Measurements from ENCODE around the gene ACTRT2. TPM values are rescaled to one million over a fixed set of nuclear protein-coding genes. Genes with fewer than 3 reads are reported as not detected.

The ACTRT2 gene
- polyA plus RNA-seq, 1 of the 3 experiments (the other 2 are of a cell fraction) = not detected

- H3K9me2 ChIP-seq = no peaks in the 10 kb centered on the region
- no peaks in the 10 kb centered on the region for H3K79me2 ChIP-seq (ENCODE audit: insufficient read depth)
- TF ChIP-seq RXRA (IDR thresholded peaks at IDR 0.05; ENCODE audit: borderline replicate concordance, low read depth) = no peak
- no peak for TF ChIP-seq YY1 (IDR thresholded peaks at IDR 0.05; ENCODE audit: low read depth)
- no peak for TF ChIP-seq ELF1 (IDR thresholded peaks at IDR 0.05)
- TF ChIP-seq NRF1 (IDR thresholded peaks at IDR 0.05; ENCODE audit: low read depth, low read length) = no peak
- no peak for TF ChIP-seq REST (IDR thresholded peaks at IDR 0.05; ENCODE audit: low read depth, low read length)
- TF ChIP-seq RCOR1 (IDR thresholded peaks at IDR 0.05; ENCODE audit: low read length) = no peak
- no peak for TF ChIP-seq ZBTB33 (IDR thresholded peaks at IDR 0.05; ENCODE audit: borderline replicate concordance, low read depth)
- no peak for TF ChIP-seq NFIC (IDR thresholded peaks at IDR 0.05; ENCODE audit: borderline replicate concordance)
- no peak for TF ChIP-seq FOXM1 (IDR thresholded peaks at IDR 0.05; ENCODE audit: low read depth)
- no peak for TF ChIP-seq FOSL2 (IDR thresholded peaks at IDR 0.05; ENCODE audit: borderline replicate concordance, low read depth)
- no peak for TF ChIP-seq CHD2 (IDR thresholded peaks at IDR 0.05; ENCODE audit: low read length, partially characterized antibody)
- no peak for TF ChIP-seq GATA2 (CRISPR knock-in tag; IDR thresholded peaks at IDR 0.05)
- no peak for TF ChIP-seq TCF12 (IDR thresholded peaks at IDR 0.05)
- no peak for TF ChIP-seq IRF3 (IDR thresholded peaks at IDR 0.05; ENCODE audit: low read depth, low read length)
- no peak for TF ChIP-seq CTCF (IDR thresholded peaks at IDR 0.05)
- H3K4me2 ChIP-seq = no peak overlapping the region
- no peak overlapping the region for H3K27ac ChIP-seq (ENCODE audit: low read depth in 2 of 2, low read length in 1 of 2)
- H3K27me3 ChIP-seq (ENCODE audit: insufficient read depth) = no peaks in the 10 kb centered on the region
- POLR2A ChIA-PET = no interaction called here
- WGBS (ENCODE audit: low lambda C conversion rate) = 7% methylated on average over 22 of the region's 47 CpGs
- CTCF ChIA-PET = interaction anchor here (0.5 kb wide), 1 partner anchor 10 kb away, joined by 3 read pairs; no protein-coding TSS in a partner anchor
- no peaks in the 10 kb centered on the region for H3K4me1 ChIP-seq (ENCODE audit: control insufficient read depth in 1 of 2, insufficient read depth in 2 of 2, low read depth in 1 of 2, low read length in 1 of 2)
- no peak for DNase-seq
- no peak overlapping the region for H3K9ac ChIP-seq
- no peaks in the 10 kb centered on the region for H4K20me1 ChIP-seq (ENCODE audit: insufficient read depth)
- H3K9me3 ChIP-seq = no peaks in the 10 kb centered on the region
- no peaks in the 10 kb centered on the region for H3K36me3 ChIP-seq (replicated peaks in 1 of 2; ENCODE audit: control insufficient read depth in 1 of 2, insufficient read depth in 2 of 2, low read length in 1 of 2)
- no peak overlapping the region for H3K4me3 ChIP-seq (ENCODE audit: low read depth in 2 of 2, low read length in 1 of 2)
- H3F3A ChIP-seq (replicated peaks; ENCODE audit: insufficient read depth) = no peaks in the 10 kb centered on the region
- no peak overlapping the region for H2AFZ ChIP-seq (ENCODE audit: low read depth)
Observed at GRCh38 chr1:3001471-3002348, 19.6 kb upstream of the ACTRT2 start.

Data from SK-N-SH (cell line).